ENCODE data around the gene EIF4EBP2. TPM values are rescaled to one million over a fixed set of nuclear protein-coding genes. Genes with fewer than 3 reads are reported as not detected.

EIF4EBP2 gene
- total RNA-seq, 6 experiments from 2014 or later = 21.0 to 80.8 (median 56.7) TPM

DNA sequence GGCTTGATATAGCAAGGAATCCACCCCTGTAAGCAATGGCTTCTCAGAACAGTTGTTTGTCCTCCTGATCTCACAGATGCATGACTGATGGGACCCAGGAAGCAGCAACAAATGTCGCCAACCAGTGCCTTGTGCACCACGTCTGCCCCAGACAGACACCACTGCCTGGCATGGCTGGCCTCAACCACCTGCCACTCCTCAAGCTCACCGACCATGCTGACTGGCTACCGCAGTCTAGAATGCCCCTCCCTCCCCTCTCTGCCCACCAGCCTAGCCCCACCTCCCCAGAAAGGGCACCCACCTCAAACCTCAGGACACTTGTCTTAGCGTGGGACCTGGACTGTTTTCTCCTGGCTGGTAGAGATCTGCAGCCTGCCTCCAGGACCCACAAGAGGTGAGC, 45.5 kb upstream of the EIF4EBP2 start:
- TF ChIP-seq, protein P1, sequence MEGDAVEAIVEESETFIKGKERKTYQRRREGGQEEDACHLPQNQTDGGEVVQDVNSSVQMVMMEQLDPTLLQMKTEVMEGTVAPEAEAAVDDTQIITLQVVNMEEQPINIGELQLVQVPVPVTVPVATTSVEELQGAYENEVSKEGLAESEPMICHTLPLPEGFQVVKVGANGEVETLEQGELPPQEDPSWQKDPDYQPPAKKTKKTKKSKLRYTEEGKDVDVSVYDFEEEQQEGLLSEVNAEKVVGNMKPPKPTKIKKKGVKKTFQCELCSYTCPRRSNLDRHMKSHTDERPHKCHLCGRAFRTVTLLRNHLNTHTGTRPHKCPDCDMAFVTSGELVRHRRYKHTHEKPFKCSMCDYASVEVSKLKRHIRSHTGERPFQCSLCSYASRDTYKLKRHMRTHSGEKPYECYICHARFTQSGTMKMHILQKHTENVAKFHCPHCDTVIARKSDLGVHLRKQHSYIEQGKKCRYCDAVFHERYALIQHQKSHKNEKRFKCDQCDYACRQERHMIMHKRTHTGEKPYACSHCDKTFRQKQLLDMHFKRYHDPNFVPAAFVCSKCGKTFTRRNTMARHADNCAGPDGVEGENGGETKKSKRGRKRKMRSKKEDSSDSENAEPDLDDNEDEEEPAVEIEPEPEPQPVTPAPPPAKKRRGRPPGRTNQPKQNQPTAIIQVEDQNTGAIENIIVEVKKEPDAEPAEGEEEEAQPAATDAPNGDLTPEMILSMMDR (IDR thresholded peaks at IDR 0.05) = no peak
- TF ChIP-seq POLR2A (IDR thresholded peaks at IDR 0.05) = no peak
- peaks cover 0 to 11% (median 0%) of the 10 kb centered on the region in 4 donors for H3K4me1 ChIP-seq
- H3K27me3 ChIP-seq = no peaks in the 10 kb centered on the region
- ATAC-seq (no peak), DNase-seq (no peak)
- no peak overlapping the region for H3K4me3 ChIP-seq
- intact Hi-C loops (cut with DNase I) = no loop called here
- WGBS (ENCODE audit: insufficient coverage, low coverage, low lambda C conversion rate, missing lambda C conversion rate) = 70% methylated on average over 4 of the region's 5 CpGs
- no peaks in the 10 kb centered on the region for H3K36me3 ChIP-seq
- H3K27ac ChIP-seq = no peak overlapping the region
- no peaks in the 10 kb centered on the region for H3K9me3 ChIP-seq

GRCh38 chr10:70359017-70359550, 44.9 kb upstream of the EIF4EBP2 start:
- 92% methylated on average over 4 of the region's 4 CpGs for WGBS (ENCODE audit: insufficient coverage, low coverage, low lambda C conversion rate, missing lambda C conversion rate)
- DNase-seq = no peak

GRCh38 chr10:70360215-70360614, 43.7 kb upstream of the EIF4EBP2 start:
- Histone ChIP-seq H3K36me3 (no peaks in the 10 kb centered on the region), H3K9me3 (no peaks in the 10 kb centered on the region), H3K4me3 (no peak overlapping the region), H3K27ac (no peak overlapping the region), H3K4me1 (peaks cover 0 to 11% (median 5%) of the 10 kb centered on the region in 4 donors), H3K27me3 (no peaks in the 10 kb centered on the region)
- ATAC-seq (no peak), DNase-seq (no peak)
- intact Hi-C loops (cut with DNase I) = loop anchor here (5.0 to 10.0 kb wide), 2 partner anchors 138 to 145 kb away; no protein-coding TSS in a partner anchor
- 100% methylated on average over 2 of the region's 2 CpGs for whole genome bisulfite sequencing (ENCODE audit: insufficient coverage, low coverage, low lambda C conversion rate, missing lambda C conversion rate)
- TF ChIP-seq, protein P1 (IDR thresholded peaks at IDR 0.05) = no peak
- no peak for TF ChIP-seq POLR2A (IDR thresholded peaks at IDR 0.05)

More at GRCh38 chr10:70359017-70359550, 44.9 kb upstream of the EIF4EBP2 start:
- Histone ChIP-seq H3K27ac (no peak overlapping the region), H3K9me3 (no peaks in the 10 kb centered on the region), H3K4me1 (peaks cover 0 to 9% (median 4%) of the 10 kb centered on the region in 4 donors), H3K36me3 (no peaks in the 10 kb centered on the region), H3K4me3 (no peak overlapping the region), H3K27me3 (no peaks in the 10 kb centered on the region)
- TF ChIP-seq, protein P1 (IDR thresholded peaks at IDR 0.05) = no peak
- TF ChIP-seq POLR2A (IDR thresholded peaks at IDR 0.05) = no peak
- intact Hi-C loops (cut with DNase I) = no loop called here
- ATAC-seq = no peak

- H3K9me3 ChIP-seq = no peaks in the 10 kb centered on the region
- no peak for ATAC-seq
- intact Hi-C loops (cut with DNase I) = loop anchor here (5.0 to 10.0 kb wide), 2 partner anchors 140 to 148 kb away; no protein-coding TSS in a partner anchor
- no peaks in the 10 kb centered on the region for H3K36me3 ChIP-seq
- no peak overlapping the region for H3K4me3 ChIP-seq
- no peak for DNase-seq
- H3K27me3 ChIP-seq = no peaks in the 10 kb centered on the region
- WGBS (ENCODE audit: insufficient coverage, low coverage, low lambda C conversion rate, missing lambda C conversion rate) = 80% methylated on average over 1 of the region's 4 CpGs
- H3K4me1 ChIP-seq = peaks cover 0 to 11% (median 5%) of the 10 kb centered on the region in 4 donors
- no peak for TF ChIP-seq POLR2A (IDR thresholded peaks at IDR 0.05)
- TF ChIP-seq, protein P1 (IDR thresholded peaks at IDR 0.05) = no peak
- no peak overlapping the region for H3K27ac ChIP-seq
These were observed 41.6 kb upstream of the EIF4EBP2 start for GRCh38 chr10:70362328-70362727.

All from right lobe of liver (tissue), 6 donors.